Raji (cell line): ENCODE measurements around the gene DNAH12.
A peak's percentile ranks its signal among the peaks of the same experiment; 100 is the strongest.

ENCODE experiments used
- POLR2A ChIP-seq: IDR thresholded peaks from 2 replicates; pipeline ENCODE4 v1.6.1; 2011; ENCODE audit warnings: low read depth, low read length, control low read depth; ENCODE audit not compliant: insufficient read depth

DNAH12 gene

DNA sequence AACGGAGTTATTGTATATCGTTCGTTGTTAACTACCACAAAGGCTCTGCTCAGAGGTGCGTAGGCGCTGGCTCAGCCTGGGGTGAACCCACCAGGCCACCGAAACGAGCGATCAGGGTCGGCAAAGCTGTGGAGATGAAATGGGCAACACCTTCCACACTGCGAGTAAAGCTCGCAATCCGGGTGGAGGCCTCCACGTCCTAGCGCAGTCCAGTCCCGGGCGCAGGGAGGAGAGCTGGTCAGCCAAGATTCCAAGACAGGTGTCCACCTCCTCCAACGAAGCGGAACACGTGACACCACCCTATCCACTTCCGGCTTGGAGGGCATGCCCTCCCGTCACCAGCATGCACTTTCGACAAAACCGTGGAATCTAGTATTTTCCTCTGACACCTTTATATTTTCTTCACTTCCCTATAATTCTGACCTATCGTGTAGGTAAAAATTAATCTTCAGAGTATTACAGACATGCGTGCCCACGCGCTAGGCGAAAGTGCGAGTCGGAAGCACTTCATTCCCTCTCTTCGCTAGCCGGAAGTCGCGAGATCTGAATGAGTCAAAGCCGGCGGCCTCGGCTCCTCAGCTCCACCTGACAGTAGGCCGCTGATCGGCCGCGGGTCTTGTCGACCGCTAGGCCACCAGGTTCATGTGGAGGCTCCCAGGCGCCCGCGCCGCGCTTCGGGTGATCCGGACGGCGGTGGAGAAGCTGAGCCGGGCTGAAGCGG, 11.8 kb upstream of the DNAH12 start, which contains the start of gene PDE12:
Gene PDE12, plus strand, starts transcription at position 537 of the 721 bp plus-strand sequence. Its CDS starts 106 bp downstream, at position 643.
- TF ChIP-seq POLR2A: peak; percentile 90

DNA sequence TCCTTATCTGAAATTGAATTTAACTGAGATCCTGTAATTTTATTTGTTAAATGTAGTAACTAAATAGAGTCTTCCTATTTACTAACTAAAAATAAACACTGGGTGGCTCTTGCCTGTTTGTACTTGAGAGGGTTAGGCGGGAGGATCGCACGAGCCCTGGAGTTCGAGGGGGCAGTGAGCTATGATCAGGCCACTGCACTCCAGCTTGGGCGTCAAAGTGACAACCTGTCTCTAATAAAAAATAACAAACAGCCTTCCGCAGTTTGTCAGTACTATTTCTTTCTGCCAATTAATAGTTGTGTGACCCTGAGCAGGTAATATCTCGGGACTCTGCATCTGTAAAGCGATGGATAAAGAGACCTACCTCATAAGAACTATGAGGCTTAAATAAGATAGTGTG, 11.2 kb upstream of the DNAH12 start:
- TF ChIP-seq POLR2A: no peak

DNA sequence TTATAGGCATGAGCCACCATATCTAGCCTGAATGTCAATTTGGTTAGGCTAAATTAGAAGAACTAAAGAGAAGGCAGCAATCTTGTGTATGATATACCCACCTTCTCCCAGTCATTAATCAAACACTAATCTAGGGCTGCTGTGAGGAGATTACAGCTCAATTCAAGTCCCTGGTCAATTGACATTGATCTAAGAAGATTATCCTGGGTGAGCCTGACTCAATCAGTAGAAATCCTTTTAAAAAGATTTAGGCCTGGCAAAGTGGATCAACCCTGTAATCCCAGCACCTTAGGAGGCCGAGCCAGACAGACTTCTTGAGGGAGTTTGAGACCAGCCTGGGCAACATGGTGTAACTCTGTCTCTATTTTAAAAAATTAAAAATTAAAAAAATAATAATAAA, 2.5 kb upstream of the DNAH12 start:
- no peak for TF ChIP-seq POLR2A

DNA sequence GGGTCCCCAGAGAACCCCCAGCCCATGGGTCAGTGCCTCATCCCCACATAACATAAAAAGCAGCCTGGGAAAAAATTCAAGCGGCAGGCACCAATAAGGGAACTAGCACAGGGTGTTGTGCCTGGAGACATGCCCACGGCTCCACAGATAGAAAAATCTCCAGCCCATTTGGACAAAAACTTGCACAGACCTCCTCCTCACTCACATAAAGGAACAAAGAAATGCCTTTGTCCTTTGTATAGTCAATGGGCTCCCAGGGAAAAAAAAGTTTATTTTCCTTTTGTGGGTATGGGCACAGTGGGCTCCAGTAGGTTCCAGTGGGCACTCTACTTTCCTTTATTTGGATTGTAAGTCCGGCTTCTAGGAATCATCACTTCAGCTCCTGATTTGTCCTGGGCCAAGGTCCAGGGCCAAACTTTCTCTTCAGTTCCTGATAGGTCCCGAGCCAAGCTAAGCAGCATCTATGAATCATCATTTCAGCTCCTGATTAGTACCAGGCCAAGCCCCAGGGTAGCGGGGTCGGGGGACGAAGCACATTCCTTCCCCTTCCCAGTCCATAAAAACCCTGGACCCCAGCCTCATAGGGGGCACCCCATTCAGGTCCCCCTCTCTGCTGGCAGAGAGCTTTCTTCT, 1.6 kb upstream of the DNAH12 start:
- TF ChIP-seq POLR2A: no peak

DNA sequence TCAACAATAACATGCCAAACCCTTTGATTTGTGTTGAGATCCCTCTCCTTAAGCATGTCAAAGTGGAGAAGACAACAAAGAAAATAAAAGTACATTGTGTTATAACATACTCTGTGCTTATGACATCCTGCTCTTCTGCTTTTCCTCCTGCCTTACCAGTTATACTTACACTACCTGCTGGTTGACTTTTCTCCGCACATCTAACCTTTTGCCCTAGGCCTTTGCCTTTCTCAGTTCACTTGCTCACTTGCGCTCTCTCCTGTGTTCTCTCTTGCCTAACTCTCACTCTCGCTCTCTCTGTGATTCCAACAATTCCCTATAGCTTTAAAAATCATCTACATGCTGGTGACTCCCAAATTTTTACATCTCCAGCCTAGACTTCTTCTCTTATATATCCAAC, 5.7 kb downstream of the DNAH12 start:
- no peak for TF ChIP-seq POLR2A

DNA sequence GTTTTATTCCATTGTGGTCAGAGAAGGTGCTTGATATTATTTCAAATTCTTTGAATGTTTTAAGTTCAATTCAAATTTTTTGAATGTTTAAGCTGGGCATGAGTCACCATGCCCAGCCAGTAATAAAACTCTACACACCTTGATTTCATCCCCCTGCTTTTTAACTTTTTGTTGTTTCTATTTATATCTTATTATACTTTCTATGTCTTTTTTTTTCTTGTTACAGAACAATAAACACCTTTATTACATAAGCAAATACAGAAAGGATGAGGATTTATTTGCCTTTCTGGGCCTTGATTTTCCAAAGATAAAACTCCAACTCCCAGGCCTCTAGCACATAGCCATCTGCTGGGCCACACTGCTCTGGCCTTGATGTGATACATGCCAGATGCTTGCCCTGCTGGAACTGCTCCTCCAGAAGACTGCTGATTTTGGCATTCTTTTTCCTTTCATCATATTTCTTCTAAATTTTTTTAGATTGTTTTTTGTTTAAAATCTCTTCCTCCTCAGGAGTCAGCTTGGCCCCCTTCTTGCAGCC, 14.0 kb downstream of the DNAH12 start:
- no peak for TF ChIP-seq POLR2A

DNA sequence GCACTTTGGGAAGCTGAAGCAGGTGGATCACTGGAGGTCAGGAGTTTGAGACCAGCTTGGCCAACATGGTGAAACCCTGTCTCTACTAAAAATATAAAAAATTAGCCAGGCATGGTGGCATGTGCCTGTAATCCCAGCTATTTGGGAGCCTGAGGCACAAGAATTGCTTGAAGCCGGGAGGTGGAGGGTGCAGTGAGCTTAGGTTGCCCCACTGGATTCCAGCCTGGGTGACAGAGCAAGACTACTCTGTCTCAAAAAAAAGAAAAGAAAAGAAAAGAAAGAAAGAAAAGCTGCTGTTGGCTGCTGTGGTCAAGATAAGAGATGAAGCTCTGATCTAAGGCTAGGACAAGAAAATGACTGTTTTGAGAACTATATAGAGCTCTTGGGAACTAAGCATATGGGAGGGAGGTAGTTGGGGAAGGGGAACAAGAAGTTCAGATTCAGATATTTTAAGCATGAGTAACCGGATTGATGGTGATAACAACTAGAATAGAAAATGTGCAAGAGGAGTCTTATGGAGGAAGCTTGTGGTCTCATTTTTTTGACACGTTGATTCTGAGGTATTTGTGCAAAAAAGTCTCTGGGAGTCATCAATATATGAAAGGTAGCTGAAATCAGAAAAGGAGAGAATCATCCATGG, 25.7 kb downstream of the DNAH12 start:
- no peak for TF ChIP-seq POLR2A

DNA sequence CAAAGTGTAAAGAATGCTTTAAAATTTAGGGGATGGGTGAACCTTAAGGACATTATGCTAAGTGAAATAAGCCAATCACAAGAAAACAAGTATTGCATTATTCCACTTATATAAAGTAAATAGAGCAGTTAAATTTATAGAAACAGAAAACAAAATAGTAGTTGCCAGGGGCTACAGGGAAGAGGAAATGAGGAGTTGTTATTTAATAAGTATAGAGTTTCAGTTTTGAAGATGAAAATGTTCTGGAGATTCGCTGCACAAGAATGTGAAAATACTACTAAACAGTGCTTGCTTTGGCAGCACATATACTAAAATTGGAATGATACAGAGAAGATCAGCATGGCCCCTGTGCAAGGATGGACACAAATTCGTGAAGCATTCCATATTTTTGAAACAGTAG, 32.0 kb downstream of the DNAH12 start:
- no peak for TF ChIP-seq POLR2A

DNA sequence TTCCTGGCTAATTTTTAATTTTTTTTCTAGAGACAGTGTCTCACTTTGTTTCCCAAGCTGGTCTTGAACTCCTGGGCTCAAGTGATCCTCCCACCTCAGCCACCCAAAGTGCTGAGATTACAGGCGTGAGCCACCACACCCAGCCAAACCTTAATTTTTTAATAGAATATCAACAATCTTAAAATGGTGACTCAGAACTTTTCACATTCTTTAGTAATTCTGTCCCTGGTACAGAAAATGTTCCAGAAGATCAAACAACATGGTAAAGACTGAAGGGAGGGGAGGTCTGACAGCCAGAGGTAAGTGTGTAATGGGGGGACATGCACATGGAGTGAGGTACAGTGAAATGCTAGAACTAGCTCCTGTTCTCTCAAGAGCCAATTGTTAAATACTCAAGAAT, 38.2 kb downstream of the DNAH12 start:
- no peak for TF ChIP-seq POLR2A

DNA sequence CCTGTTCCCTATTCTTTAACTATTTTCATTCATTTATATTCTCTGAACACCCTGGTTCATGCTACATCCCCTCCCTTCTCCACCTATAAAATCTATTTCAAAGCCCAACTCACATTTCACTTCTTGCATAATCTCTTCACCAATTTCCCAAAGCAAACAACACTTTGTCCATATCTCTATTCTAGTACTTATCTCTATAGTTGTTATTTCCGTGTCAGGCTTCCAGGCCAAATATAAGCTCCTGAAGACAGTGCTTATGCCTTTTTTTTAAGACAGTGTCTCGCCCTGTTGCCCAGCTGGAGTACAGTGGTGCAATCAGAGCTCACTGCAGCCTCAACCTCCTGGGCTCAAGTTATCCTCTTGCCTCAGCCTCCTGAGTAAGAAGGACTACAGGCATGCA, 43.6 kb downstream of the DNAH12 start:
- no peak for TF ChIP-seq POLR2A

DNA sequence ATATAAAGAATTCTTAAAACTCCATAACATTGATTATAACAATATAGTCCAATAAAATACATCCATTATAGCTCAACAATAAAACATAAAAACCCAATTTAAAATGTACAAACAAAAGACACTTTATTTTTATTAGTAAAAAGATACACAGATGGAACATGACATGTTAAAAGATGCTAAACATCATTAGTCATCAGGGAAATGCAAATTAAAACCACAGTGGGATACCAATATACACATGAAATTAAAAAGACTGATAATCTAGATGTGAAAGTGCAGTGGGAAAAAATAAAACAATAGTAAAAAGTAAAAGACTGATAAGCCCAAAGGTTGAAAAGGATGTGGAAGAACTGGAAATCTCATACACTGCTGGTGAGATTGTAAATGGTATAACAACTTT, 46.2 kb downstream of the DNAH12 start:
- no peak for TF ChIP-seq POLR2A

DNA sequence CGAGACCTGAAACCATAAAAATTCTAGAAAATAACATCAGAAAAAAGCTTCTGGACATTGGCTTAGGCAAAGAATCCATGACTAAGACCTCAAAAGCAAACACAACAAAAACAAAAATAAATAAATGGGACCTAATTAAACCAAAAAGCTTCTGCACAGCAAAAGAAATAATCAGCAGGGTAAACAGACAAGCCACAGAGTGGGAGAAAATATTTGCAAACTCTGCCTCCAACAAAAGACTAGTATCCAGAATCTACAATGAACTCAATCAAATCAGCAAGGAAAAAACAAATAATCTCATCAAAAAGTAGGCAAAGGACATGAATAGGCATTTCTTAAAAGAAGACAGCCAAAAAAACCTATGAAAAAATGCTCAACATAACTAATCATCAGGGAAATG, 59.6 kb downstream of the DNAH12 start:
- no peak for TF ChIP-seq POLR2A

DNA sequence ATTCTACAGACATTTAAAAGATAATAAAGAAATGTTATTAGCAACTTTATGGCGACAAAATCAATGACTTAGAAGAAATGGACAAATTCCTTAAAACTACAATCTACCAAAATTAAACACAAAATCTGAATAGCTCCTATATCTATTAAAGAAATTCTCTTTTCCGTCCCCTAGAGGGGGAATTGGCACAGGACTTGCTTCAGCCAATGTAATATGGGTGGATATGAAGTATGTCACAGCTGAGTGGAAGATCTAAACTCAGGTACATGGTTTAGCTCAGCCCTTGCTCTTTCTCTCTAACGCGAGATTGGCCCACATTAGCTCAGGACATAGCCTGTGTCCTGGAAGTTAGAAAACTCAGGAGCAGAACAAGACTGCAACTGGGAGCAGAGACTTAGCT, 79.3 kb downstream of the DNAH12 start:
- TF ChIP-seq POLR2A: no peak

DNA sequence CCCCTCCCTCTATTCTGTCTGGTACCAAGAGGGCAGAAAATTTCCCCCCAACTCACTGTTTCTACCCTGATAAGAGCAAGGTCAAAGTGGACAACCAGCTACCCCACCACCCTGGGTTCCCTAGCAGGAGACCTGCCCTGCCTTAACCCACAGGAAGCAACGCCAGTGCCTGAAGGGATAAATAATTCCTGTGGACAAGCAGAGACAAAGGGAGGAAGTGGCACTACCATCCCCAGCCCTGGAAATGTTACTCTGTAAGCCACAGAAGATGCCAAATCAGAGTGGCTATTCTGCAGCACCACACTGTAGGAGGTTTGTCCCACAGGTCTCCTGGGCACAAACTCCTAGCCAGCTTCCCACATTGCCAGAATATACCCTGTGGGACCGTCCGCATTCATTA, 80.1 kb downstream of the DNAH12 start:
- no peak for TF ChIP-seq POLR2A

DNA sequence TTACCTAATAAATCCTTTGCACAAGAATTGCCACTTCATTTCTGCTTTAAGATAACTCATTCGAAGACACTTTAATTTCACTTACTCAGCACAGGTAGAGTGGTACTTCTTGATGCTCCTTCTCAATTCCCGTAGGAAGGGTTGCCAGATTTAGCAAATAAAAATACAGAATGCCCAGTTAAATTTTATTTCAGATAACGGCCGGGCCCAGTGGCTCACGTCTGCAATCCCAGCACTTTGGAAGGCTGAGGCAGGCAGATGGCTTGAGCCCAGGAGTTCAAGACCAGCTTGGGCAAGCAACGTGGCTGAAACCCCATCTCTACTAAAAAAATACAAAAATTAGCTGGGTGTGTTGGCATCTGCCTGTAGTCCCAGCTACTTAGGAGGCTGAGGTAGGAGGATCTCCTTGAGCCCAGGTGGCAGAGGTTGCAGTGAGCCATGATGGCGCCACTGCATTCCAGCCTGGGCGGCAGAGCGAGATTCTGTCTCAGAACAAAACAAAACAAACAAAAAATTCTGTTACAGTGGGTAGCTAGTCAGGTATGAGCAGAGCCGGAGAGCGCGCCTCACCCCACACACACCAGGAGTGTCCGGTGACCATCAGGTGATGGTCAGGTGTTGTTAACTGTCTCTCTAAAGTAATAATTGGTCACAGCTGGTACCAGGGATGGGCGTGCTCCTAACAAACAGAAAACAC, 92.8 kb downstream of the DNAH12 start:
- TF ChIP-seq POLR2A: no peak
